Endothelial cell of umbilical vein (primary cell): ENCODE data around the gene CLEC16A. TPM values are rescaled to one million over a fixed set of nuclear protein-coding genes. Genes with fewer than 3 reads are reported as not detected.

Source experiments
- BruUV-seq: library from RNA; stranded (reverse); fragments of 400-500 nt; replicated peaks from 2 replicates; lab custom pipeline; 2021; lab: Mats Ljungman, UMichigan
- CTCF ChIA-PET: fragments of 300-600, 350-600 bp; sonication (Branson Sonifier 250); formaldehyde crosslinking; loops from one replicate; lab custom pipeline; 2021; ENCODE audit warnings: antibody characterized with exemption, inconsistent platforms; lab: Charles Lee
- POLR2A ChIA-PET: fragments of 300-600, 350-600 bp; sonication (Branson Sonifier 250); formaldehyde crosslinking; loops from one replicate; lab custom pipeline; 2021; ENCODE audit warnings: antibody characterized with exemption, inconsistent platforms; lab: Charles Lee
- DNase-seq: peaks from one replicate; pipeline ENCODE4 v3.0.0-alpha.2; 2011; ENCODE audit warnings: low read depth, low spot score
- FAIRE-seq: peaks from 2 replicates; lab custom pipeline; 2011; peaks lifted over from hg19 to GRCh38; lab: Jason Lieb, UNC
- H2AFZ ChIP-seq: 2 replicates; pipeline ENCODE4 v1.6.0; 2012; ENCODE audit warnings: low read depth, low read length, control low read depth, inconsistent platforms
- H3K27ac ChIP-seq: 2 replicates; pipeline ENCODE4 v1.5.1; 2011; ENCODE audit warnings: low read depth, mild to moderate bottlenecking, control low read depth, low read length, moderate library complexity; ENCODE audit not compliant: insufficient read depth
- H3K27me3 ChIP-seq, 2 experiments: 2 replicates each; pipeline versions ENCODE4 v1.6.0 to v1.6.1; 2011; ENCODE audit warnings: low read length in 2 of 2, mixed read lengths in 1 of 2; ENCODE audit not compliant: control insufficient read depth in 2 of 2, insufficient read depth in 2 of 2
- H3K36me3 ChIP-seq, 2 experiments: 2 replicates in 1 of 2; 3 replicates in 1 of 2; pipeline ENCODE4 v1.5.1; 2011; ENCODE audit warnings: low read length in 2 of 2, mild to moderate bottlenecking in 1 of 2, moderate library complexity in 1 of 2; ENCODE audit not compliant: control insufficient read depth in 2 of 2, insufficient read depth in 2 of 2; ENCODE audit errors: extremely low read depth in 1 of 2
- H3K4me1 ChIP-seq: 3 replicates; pipeline ENCODE4 v1.5.1; 2011; ENCODE audit warnings: mild to moderate bottlenecking, low read length; ENCODE audit not compliant: control insufficient read depth, insufficient read depth; ENCODE audit errors: extremely low read depth
- H3K4me2 ChIP-seq: 2 replicates; pipeline ENCODE4 v1.6.1; 2011; ENCODE audit warnings: low read length, control low read depth, mixed read lengths; ENCODE audit not compliant: insufficient read depth
- H3K4me3 ChIP-seq, 3 experiments: fragments of 200-600 bp in 1 of 3; sonication (generic), shearing (Covaris generic) in 1 of 3; replicated peaks in 1 of 3; 2 replicates each; pipeline ENCODE4 v1.5.1; 2011 to 2016; ENCODE audit warnings: control low read depth in 3 of 3, low read length in 3 of 3, mild to moderate bottlenecking in 2 of 3, inconsistent platforms in 1 of 3, low read depth in 1 of 3, moderate library complexity in 1 of 3; ENCODE audit not compliant: insufficient read depth in 1 of 3
- H3K79me2 ChIP-seq: 2 replicates; pipeline ENCODE4 v1.6.0; 2012; ENCODE audit warnings: low read length, inconsistent platforms; ENCODE audit not compliant: control insufficient read depth, insufficient read depth
- H3K9ac ChIP-seq: replicated peaks from 2 replicates; pipeline ENCODE3; 2011; ENCODE audit warnings: low read length, control low read depth; ENCODE audit not compliant: insufficient read depth; ENCODE audit errors: extremely low read depth
- H3K9me1 ChIP-seq: replicated peaks from 3 replicates; pipeline ENCODE4 v1.6.0; 2011; ENCODE audit warnings: mild to moderate bottlenecking, low read length; ENCODE audit not compliant: control insufficient read depth, insufficient read depth; ENCODE audit errors: extremely low read depth
- H3K9me3 ChIP-seq: replicated peaks from 2 replicates; pipeline ENCODE4 v1.5.1; 2012; ENCODE audit warnings: low read length, inconsistent platforms; ENCODE audit not compliant: control insufficient read depth, insufficient read depth
- H4K20me1 ChIP-seq: replicated peaks from 2 replicates; pipeline ENCODE3; 2011; ENCODE audit warnings: mild to moderate bottlenecking, low read length; ENCODE audit not compliant: control insufficient read depth, insufficient read depth; ENCODE audit errors: extremely low read depth
- EZH2 ChIP-seq: IDR thresholded peaks from 2 replicates; pipeline ENCODE4 v1.6.1; 2012; ENCODE audit warnings: borderline replicate concordance, low read depth, mild to moderate bottlenecking, moderate library complexity, low read length, inconsistent platforms; ENCODE audit not compliant: severe bottlenecking
- FOS ChIP-seq: IDR thresholded peaks from 2 replicates; pipeline ENCODE4 v1.6.1; 2011; ENCODE audit warnings: mild to moderate bottlenecking, low read length, moderate library complexity, borderline replicate concordance; ENCODE audit not compliant: insufficient read depth
- GATA2 ChIP-seq: IDR thresholded peaks from 2 replicates; pipeline ENCODE4 v1.7.0; 2011; ENCODE audit warnings: low read depth, mild to moderate bottlenecking, moderate library complexity, mixed read lengths, low read length; ENCODE audit not compliant: insufficient read length, insufficient read depth
- JUN ChIP-seq: IDR thresholded peaks from 2 replicates; pipeline ENCODE4 v1.6.1; 2011; ENCODE audit warnings: borderline replicate concordance, low read depth; ENCODE audit not compliant: insufficient read length, insufficient read depth
- MYC ChIP-seq: IDR thresholded peaks from one replicate; pipeline ENCODE4 v1.6.1; 2011; ENCODE audit warnings: mild to moderate bottlenecking, low read depth, low read length
- POLR2A ChIP-seq: IDR thresholded peaks from 2 replicates; pipeline ENCODE4 v1.6.1; 2012; ENCODE audit warnings: low read depth, mild to moderate bottlenecking, control low read depth, low read length
- POLR2AphosphoS5 ChIP-seq: IDR thresholded peaks from 2 replicates; pipeline ENCODE4 v1.6.1; 2012; ENCODE audit warnings: low read depth, mild to moderate bottlenecking, control low read depth, low read length, moderate library complexity; ENCODE audit not compliant: insufficient read depth
- dilution Hi-C: fragments of 300-500 bp; cut with MboI; formaldehyde crosslinking; loops from one replicate; pipeline ENCODE4 v1.15.0; 2019; ENCODE audit warnings: low sequenced_read_pairs; ENCODE audit not compliant: extremely low pct_ligation_motif_present
- intact Hi-C: fragments of 100-400 bp; cut with micrococcal nuclease; formaldehyde crosslinking; loops from one replicate; pipeline ENCODE4 v1.10.0; 2022
- polyA plus RNA-seq, 4 experiments: library from polyadenylated mRNA; depleted of rRNA in 3 of 4; stranded (reverse) in 3 of 4; unstranded in 1 of 4; fragments of >200 nt; gene quantifications; 2 replicates each; pipeline versions ENCODE4 v1.2.1 to v1.2.3, GENCODE V29; 2011 to 2012; ENCODE audit warnings: missing spikeins in 1 of 4
- total RNA-seq: library from RNA; stranded (reverse); gene quantifications from 2 replicates; pipeline ENCODE4 v1.2.3, GENCODE V29; 2021
- TF ChIP-seq, protein P1 (sequence below): IDR thresholded peaks from 2 replicates; pipeline ENCODE4 v1.6.1; 2011; ENCODE audit not compliant: insufficient read depth, insufficient read length
- TF ChIP-seq, protein P2 (sequence below), 2 donors: IDR thresholded peaks; 1 replicate in 1 of 2; 2 replicates in 1 of 2; pipeline ENCODE4 v1.5.1; 2011; ENCODE audit warnings: low read length in 2 of 2, mild to moderate bottlenecking in 2 of 2, moderate library complexity in 2 of 2, control low read depth in 1 of 2, inconsistent platforms in 1 of 2, low read depth in 1 of 2; ENCODE audit not compliant: insufficient read depth in 1 of 2; ENCODE audit errors: extremely low read depth in 1 of 2

CLEC16A gene
- total and polyA plus RNA-seq, 2 donors (not counting 3 experiments of a cell fraction or from before 2014, with no cell fraction given): 11.4 to 23.3 TPM

- H3K4me1 ChIP-seq: no peaks in the 10 kb centered on the region
- ChIA-PET CTCF (interaction anchor here (0.7 to 4.7 kb wide), 3 partner anchors 11 to 427 kb away, joined by 3 to 17 read pairs (median 6); no protein-coding TSS in a partner anchor), POLR2A (no interaction called here)
- FAIRE-seq (no peak), DNase-seq (no peak)
- peaks cover 15% of the 10 kb centered on the region for H3K79me2 ChIP-seq
- H3K9ac ChIP-seq: no peak overlapping the region
- dilution Hi-C loops: no loop called here
- no peak overlapping the region for H3K4me2 ChIP-seq
- no peak overlapping the region for H3K27ac ChIP-seq
- peaks cover 0 to 23% of the 10 kb centered on the region in 2 experiments for H3K36me3 ChIP-seq
- BruUV-seq: no TSS peak
- intact Hi-C loops: no loop called here
- no peaks in the 10 kb centered on the region for H3K9me1 ChIP-seq
- H4K20me1 ChIP-seq: peaks cover 3% of the 10 kb centered on the region
- H3K27me3 ChIP-seq: no peaks in the 10 kb centered on the region
- no peaks in the 10 kb centered on the region for H3K9me3 ChIP-seq
- TF ChIP-seq POLR2AphosphoS5 (no peak), FOS (no peak), MYC (no peak), EZH2 (no peak), JUN (no peak), POLR2A (no peak), GATA2 (no peak)
- TF ChIP-seq, protein P1, sequence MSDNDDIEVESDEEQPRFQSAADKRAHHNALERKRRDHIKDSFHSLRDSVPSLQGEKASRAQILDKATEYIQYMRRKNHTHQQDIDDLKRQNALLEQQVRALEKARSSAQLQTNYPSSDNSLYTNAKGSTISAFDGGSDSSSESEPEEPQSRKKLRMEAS: no peak
- TF ChIP-seq, protein P2, sequence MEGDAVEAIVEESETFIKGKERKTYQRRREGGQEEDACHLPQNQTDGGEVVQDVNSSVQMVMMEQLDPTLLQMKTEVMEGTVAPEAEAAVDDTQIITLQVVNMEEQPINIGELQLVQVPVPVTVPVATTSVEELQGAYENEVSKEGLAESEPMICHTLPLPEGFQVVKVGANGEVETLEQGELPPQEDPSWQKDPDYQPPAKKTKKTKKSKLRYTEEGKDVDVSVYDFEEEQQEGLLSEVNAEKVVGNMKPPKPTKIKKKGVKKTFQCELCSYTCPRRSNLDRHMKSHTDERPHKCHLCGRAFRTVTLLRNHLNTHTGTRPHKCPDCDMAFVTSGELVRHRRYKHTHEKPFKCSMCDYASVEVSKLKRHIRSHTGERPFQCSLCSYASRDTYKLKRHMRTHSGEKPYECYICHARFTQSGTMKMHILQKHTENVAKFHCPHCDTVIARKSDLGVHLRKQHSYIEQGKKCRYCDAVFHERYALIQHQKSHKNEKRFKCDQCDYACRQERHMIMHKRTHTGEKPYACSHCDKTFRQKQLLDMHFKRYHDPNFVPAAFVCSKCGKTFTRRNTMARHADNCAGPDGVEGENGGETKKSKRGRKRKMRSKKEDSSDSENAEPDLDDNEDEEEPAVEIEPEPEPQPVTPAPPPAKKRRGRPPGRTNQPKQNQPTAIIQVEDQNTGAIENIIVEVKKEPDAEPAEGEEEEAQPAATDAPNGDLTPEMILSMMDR (IDR thresholded peaks at IDR 0.05; ENCODE audit: extremely low read depth in 1 of 2, insufficient read depth in 1 of 2, low read depth in 1 of 2, low read length in 2 of 2): no peak
- no peak overlapping the region for H3K4me3 ChIP-seq
- no peak overlapping the region for H2AFZ ChIP-seq
These were observed 14.3 kb upstream of the CLEC16A start for GRCh38 chr16:10929853-10930754.
